ENCODE measurements around the gene MARCHF4. TPM values are rescaled to one million over a fixed set of nuclear protein-coding genes. Genes with fewer than 3 reads are reported as not detected.
A peak's percentile ranks its signal among the peaks of the same experiment; 100 is the strongest.

The MARCHF4 gene
- total RNA-seq, 2 donors from 2014 or later: 0.08 TPM; not detected in 1

- peak overlapping the region; percentile 23 to 28 for H3K27ac ChIP-seq
Observed at GRCh38 chr2:216340280-216340631, 32.0 kb downstream of the MARCHF4 start.

GRCh38 chr2:216339456-216340279 lies 32.6 kb downstream of the MARCHF4 start:
- H3K27me3 ChIP-seq: no peaks in the 10 kb centered on the region
- H3K27ac ChIP-seq: peak overlapping the region; percentile 23 to 28
- H3K4me1 ChIP-seq: peaks cover 0 to 29% of the 10 kb centered on the region in 2 donors
- peak overlapping the region in 1 of 2 donors; percentile 10 for H3K4me3 ChIP-seq
- H3K9me3 ChIP-seq: no peaks in the 10 kb centered on the region
- DNase-seq (ENCODE audit: low spot score): no peak
- no peaks in the 10 kb centered on the region for H3K36me3 ChIP-seq
- TF ChIP-seq, protein P1, sequence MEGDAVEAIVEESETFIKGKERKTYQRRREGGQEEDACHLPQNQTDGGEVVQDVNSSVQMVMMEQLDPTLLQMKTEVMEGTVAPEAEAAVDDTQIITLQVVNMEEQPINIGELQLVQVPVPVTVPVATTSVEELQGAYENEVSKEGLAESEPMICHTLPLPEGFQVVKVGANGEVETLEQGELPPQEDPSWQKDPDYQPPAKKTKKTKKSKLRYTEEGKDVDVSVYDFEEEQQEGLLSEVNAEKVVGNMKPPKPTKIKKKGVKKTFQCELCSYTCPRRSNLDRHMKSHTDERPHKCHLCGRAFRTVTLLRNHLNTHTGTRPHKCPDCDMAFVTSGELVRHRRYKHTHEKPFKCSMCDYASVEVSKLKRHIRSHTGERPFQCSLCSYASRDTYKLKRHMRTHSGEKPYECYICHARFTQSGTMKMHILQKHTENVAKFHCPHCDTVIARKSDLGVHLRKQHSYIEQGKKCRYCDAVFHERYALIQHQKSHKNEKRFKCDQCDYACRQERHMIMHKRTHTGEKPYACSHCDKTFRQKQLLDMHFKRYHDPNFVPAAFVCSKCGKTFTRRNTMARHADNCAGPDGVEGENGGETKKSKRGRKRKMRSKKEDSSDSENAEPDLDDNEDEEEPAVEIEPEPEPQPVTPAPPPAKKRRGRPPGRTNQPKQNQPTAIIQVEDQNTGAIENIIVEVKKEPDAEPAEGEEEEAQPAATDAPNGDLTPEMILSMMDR (IDR thresholded peaks at IDR 0.05): no peak

More at GRCh38 chr2:216340280-216340631, 32.0 kb downstream of the MARCHF4 start:
- Histone ChIP-seq H3K9me3 (no peaks in the 10 kb centered on the region), H3K4me3 (peak overlapping the region in 1 of 2 donors; percentile 10), H3K27me3 (no peaks in the 10 kb centered on the region), H3K4me1 (peaks cover 0 to 35% of the 10 kb centered on the region in 2 donors), H3K36me3 (no peaks in the 10 kb centered on the region)
- no peak for DNase-seq (ENCODE audit: low spot score)
- TF ChIP-seq, protein P1 (IDR thresholded peaks at IDR 0.05): no peak

DNA sequence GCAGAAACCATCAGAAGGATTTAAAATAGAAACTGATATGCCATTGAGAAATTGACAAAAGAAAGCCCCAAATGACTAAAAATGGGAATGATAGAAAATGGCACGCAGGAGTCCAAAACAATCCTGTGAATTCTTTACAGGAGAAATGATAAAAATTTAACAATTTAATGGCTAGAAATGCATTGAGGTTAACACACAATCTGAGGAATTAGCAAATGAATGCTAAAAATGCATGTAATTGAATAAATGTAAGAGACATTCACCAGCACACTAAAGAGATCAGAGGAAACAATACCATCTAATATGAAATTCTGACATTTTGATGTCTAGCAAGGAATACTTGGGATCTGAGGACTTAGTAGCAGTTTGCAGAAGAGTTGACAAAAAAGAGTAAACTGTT lies 37.0 kb downstream of the MARCHF4 start:
- Histone ChIP-seq H3K9me3 (no peaks in the 10 kb centered on the region), H3K36me3 (no peaks in the 10 kb centered on the region), H3K27me3 (no peaks in the 10 kb centered on the region), H3K4me1 (peaks cover 0 to 11% of the 10 kb centered on the region in 2 donors), H3K27ac (no peak overlapping the region), H3K4me3 (no peak overlapping the region)
- TF ChIP-seq, protein P1 (IDR thresholded peaks at IDR 0.05): no peak
- DNase-seq (ENCODE audit: low spot score): no peak

DNA sequence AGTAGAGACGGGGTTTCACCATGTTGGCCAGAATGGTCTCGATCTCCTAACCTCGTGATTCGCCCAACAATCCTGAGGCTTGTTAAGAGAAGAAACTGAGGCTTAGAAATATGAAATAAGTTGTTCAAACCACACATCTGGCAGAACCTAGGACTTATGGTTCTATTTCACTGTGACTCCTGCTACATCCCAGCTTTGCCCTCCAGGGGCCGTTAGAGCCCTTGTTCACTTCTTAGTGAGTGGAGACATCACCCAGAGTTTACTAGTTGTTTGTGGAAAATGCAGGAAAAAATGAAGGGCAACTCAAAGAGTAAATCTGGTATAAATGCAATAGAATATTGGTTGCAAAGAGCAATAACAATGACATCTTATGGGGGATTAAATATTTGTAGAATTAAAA lies 43.9 kb downstream of the MARCHF4 start:
- H3K4me1 ChIP-seq: no peaks in the 10 kb centered on the region
- H3K27me3 ChIP-seq: no peaks in the 10 kb centered on the region
- TF ChIP-seq, protein P1 (IDR thresholded peaks at IDR 0.05): no peak
- no peaks in the 10 kb centered on the region for H3K36me3 ChIP-seq
- H3K27ac ChIP-seq: no peak overlapping the region
- no peaks in the 10 kb centered on the region for H3K9me3 ChIP-seq
- DNase-seq (ENCODE audit: low spot score): no peak
- no peak overlapping the region for H3K4me3 ChIP-seq

DNA sequence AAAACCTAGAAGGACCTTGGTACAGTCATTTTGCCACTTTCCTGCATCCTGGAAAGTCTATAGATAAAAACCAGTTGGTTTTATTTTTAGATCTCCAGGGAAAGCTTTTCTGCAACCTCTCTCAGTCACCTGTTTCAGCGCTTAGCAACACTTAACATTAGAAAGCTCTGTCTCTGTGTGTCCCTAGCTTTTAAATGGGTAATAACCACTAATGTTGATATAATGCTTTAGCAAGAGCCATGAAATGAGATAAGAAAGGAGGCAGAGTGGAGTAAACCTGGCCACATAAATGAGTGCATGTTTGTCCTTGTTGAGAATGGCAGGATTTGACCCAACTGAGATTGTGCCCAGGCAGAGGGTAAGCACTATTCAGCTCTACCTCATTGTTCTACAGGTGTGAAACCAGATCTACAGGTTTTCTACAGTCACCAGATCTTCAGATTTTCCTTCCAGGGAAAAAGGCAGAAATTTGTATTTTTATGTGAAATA lies 44.8 kb downstream of the MARCHF4 start:
- H3K36me3 ChIP-seq: no peaks in the 10 kb centered on the region
- no peak for DNase-seq (ENCODE audit: low spot score)
- H3K27ac ChIP-seq: no peak overlapping the region
- H3K27me3 ChIP-seq: no peaks in the 10 kb centered on the region
- no peaks in the 10 kb centered on the region for H3K4me1 ChIP-seq
- H3K9me3 ChIP-seq: no peaks in the 10 kb centered on the region
- TF ChIP-seq, protein P1 (IDR thresholded peaks at IDR 0.05): no peak
- H3K4me3 ChIP-seq: no peak overlapping the region

Other genes starting within 250 kb of the MARCHF4 start
- gene SMARCAL1, start 40.0 kb upstream of the MARCHF4 start, total RNA-seq: 10 to 100 TPM; 12.1 to 16.0 TPM
- 1,000 to 10,000 TPM in 1 of 2 donors, 100 to 1,000 TPM in 1; 425 to 1,004 TPM for gene RPL37A, start 126.4 kb upstream of the MARCHF4 start, total RNA-seq

Measured in right atrium auricular region (tissue), 2 donors.